DMS 273 (cell line): ENCODE data around the gene CAMK1D.

Experiments used
- DNase-seq: peaks from one replicate; lab custom pipeline; 2025; ENCODE audit not compliant: unreplicated experiment; lab: John Stamatoyannopoulos, UW

CAMK1D gene

DNA sequence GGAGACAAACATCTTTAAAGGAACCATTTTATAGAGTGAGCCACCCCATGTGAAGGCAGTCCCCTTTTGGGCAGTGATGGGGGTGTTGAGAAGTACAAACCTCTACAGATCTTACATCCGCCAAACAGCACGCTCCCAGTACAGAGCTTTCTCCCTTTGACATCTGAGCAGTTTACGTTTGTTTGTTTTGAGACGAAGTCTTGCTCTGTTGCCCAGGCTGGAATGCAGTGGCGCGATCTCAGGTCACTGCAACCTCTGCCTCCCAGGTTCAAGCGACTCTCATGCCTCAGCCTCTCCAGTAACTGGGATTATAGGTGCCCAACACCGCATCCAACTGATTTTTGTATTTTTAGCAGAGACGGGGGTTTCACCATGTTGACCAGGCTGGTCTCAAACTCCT lies 523.2 kb downstream of the CAMK1D start:
- no peak for DNase-seq

DNA sequence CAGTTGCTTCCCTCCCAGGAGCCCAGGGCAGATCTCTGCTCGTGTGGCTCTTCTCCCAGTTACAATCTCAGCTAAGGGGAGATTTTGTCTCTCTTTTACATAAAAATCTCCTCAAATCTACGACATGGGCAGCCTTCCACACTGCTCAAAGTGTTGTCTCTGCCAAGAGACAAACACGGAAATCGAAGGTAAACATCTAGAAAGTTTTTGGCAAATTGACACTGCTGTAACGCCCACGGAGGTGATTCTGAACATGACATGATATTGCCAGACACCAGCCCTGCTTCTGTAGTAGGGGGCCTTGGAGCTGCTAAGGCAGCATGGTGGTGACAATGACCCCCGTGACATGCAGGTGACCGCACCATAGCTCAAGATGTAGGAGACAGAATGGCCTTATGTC lies 523.8 kb downstream of the CAMK1D start:
- no peak for DNase-seq

DNA sequence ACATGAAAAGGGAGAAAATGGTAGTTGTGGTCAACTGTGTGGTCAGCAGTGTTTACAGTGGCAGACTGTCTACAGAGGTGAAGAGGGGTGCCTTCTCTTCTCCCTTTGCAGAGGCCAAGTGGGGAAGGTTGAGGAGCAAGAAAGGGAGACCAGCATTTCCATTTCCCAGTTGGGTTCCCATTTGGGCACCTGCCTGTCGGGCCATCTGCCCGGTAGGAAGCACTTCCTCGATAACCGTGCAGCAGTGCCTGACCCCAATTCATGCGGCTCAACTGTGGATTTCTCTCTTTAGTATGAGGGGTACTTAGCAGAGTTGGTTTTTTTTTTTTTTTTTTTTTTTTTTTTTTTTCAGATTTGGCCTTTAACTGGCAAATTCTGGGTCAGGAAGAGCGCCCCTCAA lies 525.2 kb downstream of the CAMK1D start:
- DNase-seq, result no peak

DNA sequence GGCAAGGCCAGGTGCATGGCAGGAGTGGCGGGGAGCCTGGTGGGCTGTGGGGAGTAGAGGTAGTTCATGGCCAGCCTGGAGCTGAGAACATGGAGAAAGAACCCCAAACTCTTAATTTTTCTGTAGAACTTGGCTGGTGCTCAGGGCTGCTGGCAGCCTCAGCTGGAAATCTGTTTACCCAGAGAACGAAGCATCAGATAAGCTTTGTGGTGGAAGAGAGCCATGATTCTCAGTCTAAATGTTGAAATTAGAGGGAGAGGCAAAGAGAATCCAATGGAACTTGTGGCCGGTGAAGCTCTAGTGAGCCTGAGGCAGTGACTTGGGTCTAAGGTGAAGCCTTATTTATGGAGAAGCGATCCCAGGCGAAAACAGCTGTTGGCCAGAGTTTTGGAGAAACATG lies 525.8 kb downstream of the CAMK1D start:
- DNase-seq, result peak; percentile 27

DNA sequence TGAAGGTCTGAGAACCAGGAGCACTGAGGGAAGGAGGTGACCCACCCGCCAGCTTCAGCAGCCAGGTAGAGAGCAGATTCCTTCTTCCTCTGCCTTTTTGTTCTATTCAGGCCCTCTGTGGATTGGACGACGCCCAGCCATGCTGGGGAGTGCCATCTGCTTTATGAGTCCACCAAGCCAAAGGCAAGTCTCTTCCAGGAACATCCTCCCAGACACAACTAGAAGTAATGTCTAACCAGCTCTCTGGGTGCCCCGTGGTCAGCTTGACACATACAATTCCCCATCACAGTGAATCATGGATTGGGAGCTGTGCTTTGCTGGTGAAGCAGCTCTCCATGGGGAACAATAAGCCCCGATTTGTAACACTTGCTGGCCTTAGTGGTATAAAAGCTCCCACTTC lies 526.9 kb downstream of the CAMK1D start:
- DNase-seq, result no peak

DNA sequence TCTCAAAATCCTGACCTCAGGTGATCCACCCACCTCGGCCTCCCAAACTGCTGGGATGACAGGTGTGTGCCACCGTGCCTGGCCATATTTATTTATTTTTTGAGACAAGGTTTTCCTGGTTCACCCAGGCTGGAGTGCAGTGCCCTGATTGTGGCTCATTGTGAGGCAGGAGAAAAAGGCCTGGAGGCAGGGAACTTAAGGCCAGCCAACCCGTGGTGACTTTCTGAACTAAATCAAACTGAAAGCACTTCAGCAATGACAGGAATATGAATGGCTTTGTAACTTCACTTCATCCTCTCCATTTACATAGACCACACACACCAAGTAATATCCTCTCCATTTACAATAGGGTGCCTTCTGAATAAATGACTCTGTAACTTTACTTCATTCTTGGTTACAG lies 527.8 kb downstream of the CAMK1D start:
- no peak for DNase-seq

DNA sequence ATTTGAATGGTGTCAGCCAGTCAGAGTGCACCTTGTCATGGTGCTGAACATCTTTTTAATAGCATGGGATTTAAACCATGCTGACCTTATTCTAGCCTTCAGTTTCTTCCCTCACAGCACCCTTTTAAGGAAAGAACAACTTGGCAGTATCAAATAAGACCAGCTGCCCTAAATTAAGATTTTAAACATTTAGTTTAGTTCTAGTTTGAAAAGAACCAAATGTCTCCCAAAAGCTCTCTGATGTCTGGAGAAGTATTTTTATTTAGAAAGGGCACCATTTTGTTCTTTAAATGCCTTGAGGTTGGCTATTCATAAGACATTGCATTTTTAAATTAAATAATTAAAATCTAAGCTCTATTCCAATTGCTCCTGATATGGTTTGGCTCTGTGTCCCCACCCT lies 531.1 kb downstream of the CAMK1D start:
- DNase-seq, result no peak

DNA sequence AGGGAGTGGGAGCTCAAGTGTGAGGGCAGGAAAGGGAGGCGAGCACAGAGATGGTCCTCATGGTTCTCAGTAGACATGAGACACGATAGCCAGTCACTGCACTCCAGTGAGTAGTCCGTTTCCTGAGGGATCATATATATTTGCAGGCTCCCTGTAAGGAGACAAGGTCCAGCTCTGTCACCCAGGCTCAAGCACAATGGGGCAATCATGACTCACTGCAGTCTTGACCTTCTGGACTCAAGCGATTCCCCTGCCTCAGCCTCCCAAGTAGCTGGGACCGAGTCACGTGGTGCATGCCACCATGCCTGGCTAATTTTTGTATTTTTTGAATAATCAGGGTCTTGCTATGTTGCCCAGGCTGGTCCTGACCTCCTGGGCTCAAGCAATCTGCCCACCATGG lies 535.5 kb downstream of the CAMK1D start:
- no peak for DNase-seq
